ENCODE results near the gene FAM3B. TPM values are rescaled to one million over a fixed set of nuclear protein-coding genes. Genes with fewer than 3 reads are reported as not detected.

Gene FAM3B
- total and polyA plus RNA-seq, 4 experiments from 2014 or later, result not detected

Other genes with a start within 250 kb of the FAM3B start
- gene BACE2, start 148.6 kb upstream of the FAM3B start, total RNA-seq, result not detected
- gene BACE2, start 148.6 kb upstream of the FAM3B start, polyA plus RNA-seq, result under 1 TPM; 0.10 to 0.52 TPM
- gene MX2, start 45.2 kb downstream of the FAM3B start, total RNA-seq, result 100 to 1,000 TPM in 1 of 2 experiments, 10 to 100 TPM in 1; 98.7 to 107 TPM
- 10 to 100 TPM; 29.6 to 46.9 TPM for gene MX2, start 45.2 kb downstream of the FAM3B start, polyA plus RNA-seq
- gene MX1, start 109.4 kb downstream of the FAM3B start, total RNA-seq, result 10 to 100 TPM; 73.7 to 75.3 TPM
- gene MX1, start 109.4 kb downstream of the FAM3B start, polyA plus RNA-seq, result 10 to 100 TPM; 47.8 to 80.6 TPM
- gene TMPRSS2, start 191.4 kb downstream of the FAM3B start, total RNA-seq, result not detected
- not detected for gene TMPRSS2, start 191.4 kb downstream of the FAM3B start, polyA plus RNA-seq

All from CD4-positive, alpha-beta memory T cell (primary cell).